ENCODE measurements around the gene PPIE.
"Not testable (repeated sequence)": the region's sequence is repeated elsewhere in the genome, so short reads cannot be mapped to it uniquely, and the experiment has no call there.

- TF ChIP-seq CTCF, POLR2AphosphoS5 (IDR thresholded peaks at IDR 0.05): not testable (repeated sequence)
Measured at GRCh38 chr1:39782685-39783084, 44.0 kb downstream of the PPIE start.

Data from sigmoid colon (tissue), 4 donors.